Keratinocyte (primary cell): ENCODE measurements around the gene ARHGAP31. TPM values are rescaled to one million over a fixed set of nuclear protein-coding genes. Genes with fewer than 3 reads are reported as not detected.

Source experiments
- DNase-seq: peaks from one replicate; pipeline ENCODE4 v3.0.0-alpha.2; 2011; ENCODE audit warnings: low read depth, missing footprints, low spot score
- FAIRE-seq: peaks from 2 replicates; lab custom pipeline; 2011; peaks lifted over from hg19 to GRCh38; lab: Jason Lieb, UNC
- H2AFZ ChIP-seq: 2 replicates; pipeline ENCODE4 v1.6.0; 2012; ENCODE audit warnings: low read length, control low read depth, inconsistent platforms; ENCODE audit not compliant: control insufficient read depth
- H3K27ac ChIP-seq: 2 replicates; pipeline ENCODE4 v1.5.1; 2011; ENCODE audit warnings: low read length; ENCODE audit not compliant: control insufficient read depth, insufficient read depth
- H3K27me3 ChIP-seq: 3 replicates; pipeline ENCODE4 v1.6.0; 2011; ENCODE audit warnings: low read length; ENCODE audit not compliant: control insufficient read depth, insufficient read depth; ENCODE audit errors: extremely low read depth
- H3K36me3 ChIP-seq, 2 experiments: 2 replicates in 1 of 2; 3 replicates in 1 of 2; pipeline ENCODE4 v1.5.1; 2011; ENCODE audit warnings: low read length in 2 of 2, mild to moderate bottlenecking in 1 of 2; ENCODE audit not compliant: control insufficient read depth in 2 of 2, insufficient read depth in 2 of 2; ENCODE audit errors: extremely low read depth in 1 of 2
- H3K4me1 ChIP-seq: 3 replicates; pipeline ENCODE4 v1.5.1; 2011; ENCODE audit warnings: low read length; ENCODE audit not compliant: control insufficient read depth, insufficient read depth; ENCODE audit errors: extremely low read depth
- H3K4me2 ChIP-seq: 3 replicates; pipeline ENCODE4 v1.6.0; 2011; ENCODE audit warnings: low read depth, low read length; ENCODE audit not compliant: control insufficient read depth, insufficient read depth; ENCODE audit errors: extremely low read depth
- H3K4me3 ChIP-seq, 3 experiments: fragments of 200-600 bp in 1 of 3; sonication (generic) in 1 of 3; 2 replicates in 2 of 3; 3 replicates in 1 of 3; pipeline ENCODE4 v1.5.1; 2011 to 2016; ENCODE audit warnings: low read length in 3 of 3, mild to moderate bottlenecking in 3 of 3, control low read depth in 2 of 3, inconsistent platforms in 1 of 3, low read depth in 1 of 3, mixed read lengths in 1 of 3, mixed run types in 1 of 3, moderate library complexity in 1 of 3; ENCODE audit not compliant: control insufficient read depth in 2 of 3, insufficient read depth in 2 of 3; ENCODE audit errors: extremely low read depth in 1 of 3
- H3K79me2 ChIP-seq: 2 replicates; pipeline ENCODE4 v1.6.0; 2012; ENCODE audit warnings: low read length; ENCODE audit not compliant: control insufficient read depth, insufficient read depth
- H3K9ac ChIP-seq: 3 replicates; pipeline ENCODE4 v1.6.0; 2011; ENCODE audit warnings: low read length; ENCODE audit not compliant: control insufficient read depth, insufficient read depth; ENCODE audit errors: extremely low read depth
- H3K9me1 ChIP-seq: 3 replicates; pipeline ENCODE4 v1.6.0; 2011; ENCODE audit warnings: low read length; ENCODE audit not compliant: control insufficient read depth, insufficient read depth; ENCODE audit errors: extremely low read depth
- H3K9me3 ChIP-seq: 2 replicates; pipeline ENCODE4 v1.5.1; 2012; ENCODE audit warnings: low read depth, low read length; ENCODE audit not compliant: control insufficient read depth
- H4K20me1 ChIP-seq: 3 replicates; pipeline ENCODE4 v1.6.0; 2011; ENCODE audit warnings: low read length; ENCODE audit not compliant: control insufficient read depth, insufficient read depth; ENCODE audit errors: extremely low read depth
- EZH2 ChIP-seq: IDR thresholded peaks from one replicate; pipeline ENCODE4 v1.6.1; 2012; ENCODE audit warnings: inconsistent platforms, mild to moderate bottlenecking, low read length, moderate library complexity
- dilution Hi-C: fragments of 300-500 bp; cut with MboI; formaldehyde crosslinking; loops from one replicate; pipeline ENCODE4 v1.7.0; 2020; ENCODE audit warnings: low sequenced_read_pairs; ENCODE audit not compliant: extremely low pct_ligation_motif_present
- polyA plus RNA-seq, 5 experiments: library from polyadenylated mRNA; depleted of rRNA in 3 of 5; stranded (reverse) in 3 of 5; stranded (forward) in 1 of 5; unstranded in 1 of 5; fragments of >200 nt; gene quantifications; 1 replicate in 1 of 5; 2 replicates in 3 of 5; 3 replicates in 1 of 5; pipeline versions ENCODE4 v1.2.1 to v1.2.3, GENCODE V29; 2011 to 2012; ENCODE audit warnings: missing spikeins in 2 of 5, low read depth in 1 of 5, low replicate concordance in 1 of 5
- TF ChIP-seq, protein P1 (sequence below), 3 experiments: IDR thresholded peaks in 1 of 3; conservative IDR thresholded peaks in 1 of 3; optimal IDR thresholded peaks in 1 of 3; 2 replicates in 2 of 3; 3 replicates in 1 of 3; pipeline versions ENCODE3 to v1.5.1; 2011; ENCODE audit warnings: low read length in 3 of 3, mild to moderate bottlenecking in 3 of 3, moderate library complexity in 2 of 3, control low read depth in 1 of 3, inconsistent platforms in 1 of 3; ENCODE audit not compliant: insufficient read depth in 2 of 3; ENCODE audit errors: extremely low read depth in 1 of 3

Gene ARHGAP31
- polyA plus RNA-seq, 1 donor (not counting 4 experiments of a cell fraction or from before 2014, with no cell fraction given) = 3.0 TPM

DNA sequence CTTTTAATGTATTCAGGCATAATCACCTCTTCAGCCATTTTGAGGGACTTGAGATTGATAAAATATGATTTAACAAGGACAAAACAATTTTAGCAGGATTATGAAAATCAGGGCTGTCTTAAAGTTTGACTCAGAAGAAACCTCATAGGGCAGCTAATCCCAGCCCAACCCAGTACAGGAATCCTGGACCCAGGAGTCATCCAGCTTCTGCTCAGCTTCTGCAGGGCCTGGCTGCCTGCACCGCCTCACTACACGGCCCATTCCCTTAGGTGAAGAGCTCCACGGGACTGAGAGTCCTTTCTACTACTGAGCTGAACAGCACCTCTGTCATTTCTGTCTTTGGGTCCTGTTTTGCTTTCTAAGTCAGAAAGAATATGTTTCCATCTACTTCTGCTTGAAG lies 37.5 kb downstream of the ARHGAP31 start:
- TF ChIP-seq EZH2 = no peak
- TF ChIP-seq, protein P1, sequence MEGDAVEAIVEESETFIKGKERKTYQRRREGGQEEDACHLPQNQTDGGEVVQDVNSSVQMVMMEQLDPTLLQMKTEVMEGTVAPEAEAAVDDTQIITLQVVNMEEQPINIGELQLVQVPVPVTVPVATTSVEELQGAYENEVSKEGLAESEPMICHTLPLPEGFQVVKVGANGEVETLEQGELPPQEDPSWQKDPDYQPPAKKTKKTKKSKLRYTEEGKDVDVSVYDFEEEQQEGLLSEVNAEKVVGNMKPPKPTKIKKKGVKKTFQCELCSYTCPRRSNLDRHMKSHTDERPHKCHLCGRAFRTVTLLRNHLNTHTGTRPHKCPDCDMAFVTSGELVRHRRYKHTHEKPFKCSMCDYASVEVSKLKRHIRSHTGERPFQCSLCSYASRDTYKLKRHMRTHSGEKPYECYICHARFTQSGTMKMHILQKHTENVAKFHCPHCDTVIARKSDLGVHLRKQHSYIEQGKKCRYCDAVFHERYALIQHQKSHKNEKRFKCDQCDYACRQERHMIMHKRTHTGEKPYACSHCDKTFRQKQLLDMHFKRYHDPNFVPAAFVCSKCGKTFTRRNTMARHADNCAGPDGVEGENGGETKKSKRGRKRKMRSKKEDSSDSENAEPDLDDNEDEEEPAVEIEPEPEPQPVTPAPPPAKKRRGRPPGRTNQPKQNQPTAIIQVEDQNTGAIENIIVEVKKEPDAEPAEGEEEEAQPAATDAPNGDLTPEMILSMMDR (optimal IDR thresholded peaks at IDR 0.05 in 1 of 3, IDR thresholded peaks at IDR 0.05 in 1 of 3, conservative IDR thresholded peaks at IDR 0.05 in 1 of 3; ENCODE audit: extremely low read depth in 1 of 3, insufficient read depth in 2 of 3, low read length in 3 of 3) = no peak
- Histone ChIP-seq H3K4me1 (no peaks in the 10 kb centered on the region), H2AFZ (no peak overlapping the region), H3K27ac (no peak overlapping the region), H3K9me1 (no peaks in the 10 kb centered on the region), H3K9me3 (no peaks in the 10 kb centered on the region), H3K9ac (no peak overlapping the region), H3K27me3 (no peaks in the 10 kb centered on the region), H3K4me3 (no peak overlapping the region), H3K36me3 (no peaks in the 10 kb centered on the region), H4K20me1 (no peaks in the 10 kb centered on the region), H3K4me2 (no peak overlapping the region), H3K79me2 (no peaks in the 10 kb centered on the region)
- FAIRE-seq = no peak
- dilution Hi-C loops = no loop called here
- no peak for DNase-seq

DNA sequence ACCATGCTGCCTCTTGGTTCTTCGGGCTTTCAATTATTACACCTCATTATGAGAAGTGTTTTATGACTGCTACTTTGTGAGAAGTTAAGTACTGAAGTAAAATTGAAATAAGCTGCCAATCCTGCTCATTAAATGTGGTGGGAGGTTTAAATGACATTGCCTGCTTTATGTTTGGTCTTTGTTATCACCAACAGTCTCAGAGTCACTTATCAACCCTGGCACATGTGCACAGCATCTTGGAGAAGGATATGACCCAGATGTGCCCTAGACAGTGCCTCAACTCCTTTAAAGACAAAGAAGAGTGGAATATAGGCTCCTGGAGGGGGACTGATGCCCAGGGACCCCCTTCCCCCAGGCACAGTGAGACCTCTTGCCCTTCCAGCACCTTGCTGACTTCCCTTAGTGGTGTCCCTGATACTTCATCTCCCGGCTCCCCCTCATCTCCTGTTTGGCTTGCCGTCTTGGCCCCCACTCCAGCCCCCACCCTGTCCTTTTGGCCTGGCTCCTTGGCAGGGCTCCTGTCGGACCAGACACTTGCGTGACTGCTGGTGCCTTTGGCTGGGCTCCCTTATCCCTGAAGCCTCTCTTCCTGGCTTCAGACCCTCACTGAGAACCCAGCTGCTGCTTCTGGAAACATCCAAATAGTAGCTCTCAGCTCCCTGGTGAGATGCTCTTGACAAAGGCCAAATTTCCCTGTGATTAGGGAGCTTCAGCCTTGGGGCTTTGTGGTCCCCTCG lies 39.8 kb downstream of the ARHGAP31 start:
- H3K79me2 ChIP-seq = no peaks in the 10 kb centered on the region
- no peak overlapping the region for H3K4me2 ChIP-seq
- H3K9me1 ChIP-seq = no peaks in the 10 kb centered on the region
- no peak overlapping the region for H3K27ac ChIP-seq
- no peak overlapping the region for H2AFZ ChIP-seq
- H4K20me1 ChIP-seq = no peaks in the 10 kb centered on the region
- no peak for DNase-seq
- FAIRE-seq = no peak
- H3K4me3 ChIP-seq = no peak overlapping the region
- dilution Hi-C loops = no loop called here
- no peak for TF ChIP-seq EZH2
- H3K4me1 ChIP-seq = no peaks in the 10 kb centered on the region
- no peaks in the 10 kb centered on the region for H3K27me3 ChIP-seq
- no peaks in the 10 kb centered on the region for H3K36me3 ChIP-seq
- no peaks in the 10 kb centered on the region for H3K9me3 ChIP-seq
- no peak overlapping the region for H3K9ac ChIP-seq
